ENCODE results near the gene CNN2. TPM values are rescaled to one million over a fixed set of nuclear protein-coding genes. Genes with fewer than 3 reads are reported as not detected.

Gene CNN2
- total RNA-seq, 1 donor from 2014 or later, result 117 TPM

DNA sequence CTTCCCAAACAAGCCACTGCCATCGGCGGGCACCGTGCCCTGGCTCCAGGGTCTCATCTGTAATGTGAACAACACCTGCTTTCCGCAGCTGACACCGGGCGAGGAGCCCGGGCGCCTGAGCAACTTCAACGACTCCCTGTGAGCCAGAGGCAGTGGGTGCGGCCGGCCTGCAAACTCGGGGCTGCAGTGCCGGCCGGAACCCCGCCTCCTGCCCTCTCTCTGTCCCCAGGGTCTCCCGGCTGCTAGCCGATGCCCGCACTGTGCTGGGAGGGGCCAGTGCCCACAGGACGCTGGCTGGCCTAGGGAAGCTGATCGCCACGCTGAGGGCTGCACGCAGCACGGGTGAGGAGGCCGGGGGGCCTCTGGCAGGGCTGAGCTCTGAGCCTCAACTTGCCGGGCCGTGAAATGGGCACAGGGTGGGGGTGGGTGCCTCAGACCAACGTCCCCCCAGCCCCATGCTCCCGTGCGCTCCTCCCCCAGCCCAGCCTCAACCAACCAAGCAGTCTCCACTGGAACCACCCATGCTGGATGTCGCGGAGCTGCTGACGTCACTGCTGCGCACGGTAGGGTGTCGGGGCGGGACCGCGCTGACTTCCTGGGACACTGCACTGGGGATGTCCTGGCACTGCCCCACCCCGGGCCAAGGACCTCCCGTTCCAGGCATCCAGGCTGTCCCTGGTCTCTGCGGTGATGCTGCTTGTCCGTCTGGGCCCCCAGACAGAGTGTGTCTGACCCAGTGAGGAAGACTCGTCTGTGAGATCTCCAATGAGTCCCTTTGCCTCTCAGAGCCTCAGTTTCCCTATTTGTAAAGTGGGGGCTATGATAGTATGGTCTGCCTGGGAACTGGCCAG lies 15.7 kb downstream of the CNN2 start:
- peaks cover 3% of the 10 kb centered on the region for H3K4me1 Mint-ChIP-seq (ENCODE audit: low read depth, unreplicated experiment)

DNA sequence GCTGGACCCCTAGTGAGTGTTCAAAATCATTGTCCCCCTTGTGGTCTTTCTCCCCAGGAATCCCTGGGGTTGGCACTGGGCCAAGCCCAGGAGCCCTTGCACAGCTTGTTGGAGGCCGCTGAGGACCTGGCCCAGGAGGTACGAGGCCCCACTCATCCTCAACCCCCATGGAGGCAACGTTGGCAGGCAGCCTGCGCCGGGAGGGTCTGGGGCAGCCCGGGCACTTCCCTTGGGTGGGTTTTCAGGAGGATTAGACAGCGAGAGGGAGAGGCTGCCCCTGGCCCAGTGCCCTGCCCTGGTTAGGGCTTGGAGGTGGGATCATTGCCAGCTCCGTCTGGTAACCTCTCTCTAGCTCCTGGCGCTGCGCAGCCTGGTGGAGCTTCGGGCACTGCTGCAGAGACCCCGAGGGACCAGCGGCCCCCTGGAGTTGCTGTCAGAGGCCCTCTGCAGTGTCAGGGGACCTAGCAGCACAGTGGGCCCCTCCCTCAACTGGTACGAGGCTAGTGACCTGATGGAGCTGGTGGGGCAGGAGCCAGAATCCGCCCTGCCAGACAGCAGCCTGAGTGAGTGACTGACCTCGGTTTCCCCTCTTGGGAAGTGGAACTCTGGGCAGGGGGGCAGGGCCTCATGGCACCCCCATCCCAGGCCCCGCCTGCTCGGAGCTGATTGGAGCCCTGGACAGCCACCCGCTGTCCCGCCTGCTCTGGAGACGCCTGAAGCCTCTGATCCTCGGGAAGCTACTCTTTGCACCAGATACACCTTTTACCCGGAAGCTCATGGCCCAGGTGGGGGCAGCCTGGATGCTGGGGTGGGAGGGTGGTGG lies 16.5 kb downstream of the CNN2 start:
- peaks cover 6% of the 10 kb centered on the region for H3K9me3 Mint-ChIP-seq (ENCODE audit: unreplicated experiment)
- DNase-seq, result no peak
- peaks cover 4% of the 10 kb centered on the region for H3K27me3 Mint-ChIP-seq (ENCODE audit: unreplicated experiment)
- no peaks in the 10 kb centered on the region for H3K36me3 Mint-ChIP-seq (ENCODE audit: unreplicated experiment)
- TF ChIP-seq CTCF (IDR thresholded peaks at IDR 0.05; ENCODE audit: partially characterized antibody, unreplicated experiment), result no peak
- no peak overlapping the region for H3K27ac Mint-ChIP-seq (ENCODE audit: unreplicated experiment)
- H3K4me3 Mint-ChIP-seq (ENCODE audit: unreplicated experiment), result no peak overlapping the region
- peaks cover 3% of the 10 kb centered on the region for H3K4me1 Mint-ChIP-seq (ENCODE audit: low read depth, unreplicated experiment)

More for the DNA sequence above, 15.7 kb downstream of the CNN2 start:
- H3K27me3 Mint-ChIP-seq (ENCODE audit: unreplicated experiment), result peaks cover 6% of the 10 kb centered on the region
- H3K9me3 Mint-ChIP-seq (ENCODE audit: unreplicated experiment), result peaks cover 6% of the 10 kb centered on the region
- TF ChIP-seq CTCF (IDR thresholded peaks at IDR 0.05; ENCODE audit: partially characterized antibody, unreplicated experiment), result no peak
- peak overlapping the region; percentile 96 for H3K4me3 Mint-ChIP-seq (ENCODE audit: unreplicated experiment)
- no peak overlapping the region for H3K27ac Mint-ChIP-seq (ENCODE audit: unreplicated experiment)
- H3K36me3 Mint-ChIP-seq (ENCODE audit: unreplicated experiment), result no peaks in the 10 kb centered on the region
- no peak for DNase-seq

- H3K36me3 Mint-ChIP-seq (ENCODE audit: unreplicated experiment), result no peaks in the 10 kb centered on the region
- H3K4me3 Mint-ChIP-seq (ENCODE audit: unreplicated experiment), result no peak overlapping the region
- peaks cover 2% of the 10 kb centered on the region for H3K4me1 Mint-ChIP-seq (ENCODE audit: low read depth, unreplicated experiment)
- no peak for DNase-seq
- no peaks in the 10 kb centered on the region for H3K27me3 Mint-ChIP-seq (ENCODE audit: unreplicated experiment)
- peaks cover 4% of the 10 kb centered on the region for H3K9me3 Mint-ChIP-seq (ENCODE audit: unreplicated experiment)
- H3K27ac Mint-ChIP-seq (ENCODE audit: unreplicated experiment), result no peak overlapping the region
- no peak for TF ChIP-seq CTCF (IDR thresholded peaks at IDR 0.05; ENCODE audit: partially characterized antibody, unreplicated experiment)
Measured at GRCh38 chr19:1045247-1045603, 18.8 kb downstream of the CNN2 start.

DNA sequence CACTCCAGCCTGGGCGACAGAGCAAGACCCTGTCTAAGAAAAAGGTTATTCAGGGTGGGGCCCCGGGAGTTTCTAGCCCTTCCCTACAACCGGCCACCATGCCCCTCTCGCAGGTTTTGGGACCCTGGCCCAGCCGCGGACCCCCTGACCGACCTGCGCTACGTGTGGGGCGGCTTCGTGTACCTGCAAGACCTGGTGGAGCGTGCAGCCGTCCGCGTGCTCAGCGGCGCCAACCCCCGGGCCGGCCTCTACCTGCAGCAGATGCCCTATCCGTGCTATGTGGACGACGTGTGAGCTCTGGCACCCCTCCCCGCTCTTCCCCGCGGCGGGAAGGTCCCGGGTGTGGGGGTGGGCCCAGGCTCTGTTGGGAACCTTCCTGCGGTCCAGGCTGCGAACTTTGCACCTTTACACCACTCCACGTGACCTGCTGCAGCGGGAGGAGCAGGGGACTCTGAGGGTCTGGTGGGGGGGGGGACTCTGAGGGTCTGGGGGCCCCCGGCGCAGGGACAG lies 19.8 kb downstream of the CNN2 start:
- Mint-ChIP-seq H3K4me3 (ENCODE audit: unreplicated experiment) (no peak overlapping the region), H3K4me1 (ENCODE audit: low read depth, unreplicated experiment) (no peaks in the 10 kb centered on the region), H3K36me3 (ENCODE audit: unreplicated experiment) (no peaks in the 10 kb centered on the region), H3K27ac (ENCODE audit: unreplicated experiment) (no peak overlapping the region), H3K27me3 (ENCODE audit: unreplicated experiment) (no peaks in the 10 kb centered on the region), H3K9me3 (ENCODE audit: unreplicated experiment) (peaks cover under 1% of the 10 kb centered on the region)
- no peak for DNase-seq
- TF ChIP-seq CTCF (IDR thresholded peaks at IDR 0.05; ENCODE audit: partially characterized antibody, unreplicated experiment), result no peak
